COLO668 (cell line): ENCODE results near the gene SAMD5.

ENCODE experiments used
- DNase-seq: peaks from one replicate; lab custom pipeline; 2025; ENCODE audit not compliant: unreplicated experiment; lab: John Stamatoyannopoulos, UW

The SAMD5 gene

GRCh38 chr6:147617366-147617765 lies 108.9 kb downstream of the SAMD5 start:
- DNase-seq: no peak

GRCh38 chr6:147618457-147618856 lies 110.0 kb downstream of the SAMD5 start:
- DNase-seq: no peak

GRCh38 chr6:147618927-147619326 lies 110.4 kb downstream of the SAMD5 start:
- no peak for DNase-seq
